GM19324 (cell line): ENCODE data around the gene BRSK2.

ENCODE experiments used
- ATAC-seq: cut with Tn5 transposase; IDR thresholded peaks from one replicate; pipeline ENCODE4 v1.9.1; 2021; ENCODE audit warnings: mild to moderate bottlenecking, moderate library complexity; ENCODE audit not compliant: unreplicated experiment, low FRiP score

Gene BRSK2

GRCh38 chr11:1394936-1395772, 5.4 kb downstream of the BRSK2 start:
- no peak for ATAC-seq

GRCh38 chr11:1395773-1396374, 6.1 kb downstream of the BRSK2 start:
- no peak for ATAC-seq

- ATAC-seq = no peak
Measured at GRCh38 chr11:1396375-1396841, 6.7 kb downstream of the BRSK2 start.

- no peak for ATAC-seq
Measured at GRCh38 chr11:1397146-1397861, 7.6 kb downstream of the BRSK2 start.

- ATAC-seq = no peak
Measured at GRCh38 chr11:1397862-1398527, 8.3 kb downstream of the BRSK2 start.

GRCh38 chr11:1398528-1399235, 8.9 kb downstream of the BRSK2 start:
- ATAC-seq = no peak

GRCh38 chr11:1399386-1400316, 9.9 kb downstream of the BRSK2 start:
- no peak for ATAC-seq

GRCh38 chr11:1400317-1401170, 10.8 kb downstream of the BRSK2 start:
- ATAC-seq = no peak

GRCh38 chr11:1401171-1401445, 11.4 kb downstream of the BRSK2 start:
- ATAC-seq = no peak

- ATAC-seq = no peak
Measured at GRCh38 chr11:1401656-1402221, 12.0 kb downstream of the BRSK2 start.

- no peak for ATAC-seq
Measured at GRCh38 chr11:1402355-1403077, 12.8 kb downstream of the BRSK2 start.

GRCh38 chr11:1403078-1403620, 13.4 kb downstream of the BRSK2 start:
- no peak for ATAC-seq

- no peak for ATAC-seq
Measured at GRCh38 chr11:1403721-1404460, 14.2 kb downstream of the BRSK2 start.

- ATAC-seq = no peak
Measured at GRCh38 chr11:1404461-1405185, 14.9 kb downstream of the BRSK2 start.

GRCh38 chr11:1405186-1406020, 15.7 kb downstream of the BRSK2 start:
- no peak for ATAC-seq
